Keratinocyte (primary cell): Measurements from ENCODE around the gene MGAT1. TPM values are rescaled to one million over a fixed set of nuclear protein-coding genes. Genes with fewer than 3 reads are reported as not detected.

Experiments used
- DNase-seq: peaks from one replicate; pipeline ENCODE4 v3.0.0-alpha.2; 2011; ENCODE audit warnings: low read depth, missing footprints, low spot score
- FAIRE-seq: peaks from 2 replicates; lab custom pipeline; 2011; peaks lifted over from hg19 to GRCh38; lab: Jason Lieb, UNC
- H2AFZ ChIP-seq: 2 replicates; pipeline ENCODE4 v1.6.0; 2012; ENCODE audit warnings: low read length, control low read depth, inconsistent platforms; ENCODE audit not compliant: control insufficient read depth
- H3K27ac ChIP-seq: 2 replicates; pipeline ENCODE4 v1.5.1; 2011; ENCODE audit warnings: low read length; ENCODE audit not compliant: control insufficient read depth, insufficient read depth
- H3K27me3 ChIP-seq: 3 replicates; pipeline ENCODE4 v1.6.0; 2011; ENCODE audit warnings: low read length; ENCODE audit not compliant: control insufficient read depth, insufficient read depth; ENCODE audit errors: extremely low read depth
- H3K36me3 ChIP-seq, 2 experiments: 2 replicates in 1 of 2; 3 replicates in 1 of 2; pipeline ENCODE4 v1.5.1; 2011; ENCODE audit warnings: low read length in 2 of 2, mild to moderate bottlenecking in 1 of 2; ENCODE audit not compliant: control insufficient read depth in 2 of 2, insufficient read depth in 2 of 2; ENCODE audit errors: extremely low read depth in 1 of 2
- H3K4me1 ChIP-seq: 3 replicates; pipeline ENCODE4 v1.5.1; 2011; ENCODE audit warnings: low read length; ENCODE audit not compliant: control insufficient read depth, insufficient read depth; ENCODE audit errors: extremely low read depth
- H3K4me2 ChIP-seq: 3 replicates; pipeline ENCODE4 v1.6.0; 2011; ENCODE audit warnings: low read depth, low read length; ENCODE audit not compliant: control insufficient read depth, insufficient read depth; ENCODE audit errors: extremely low read depth
- H3K4me3 ChIP-seq, 3 experiments: fragments of 200-600 bp in 1 of 3; sonication (generic) in 1 of 3; 2 replicates in 2 of 3; 3 replicates in 1 of 3; pipeline ENCODE4 v1.5.1; 2011 to 2016; ENCODE audit warnings: low read length in 3 of 3, mild to moderate bottlenecking in 3 of 3, control low read depth in 2 of 3, inconsistent platforms in 1 of 3, low read depth in 1 of 3, mixed read lengths in 1 of 3, mixed run types in 1 of 3, moderate library complexity in 1 of 3; ENCODE audit not compliant: control insufficient read depth in 2 of 3, insufficient read depth in 2 of 3; ENCODE audit errors: extremely low read depth in 1 of 3
- H3K79me2 ChIP-seq: 2 replicates; pipeline ENCODE4 v1.6.0; 2012; ENCODE audit warnings: low read length; ENCODE audit not compliant: control insufficient read depth, insufficient read depth
- H3K9ac ChIP-seq: 3 replicates; pipeline ENCODE4 v1.6.0; 2011; ENCODE audit warnings: low read length; ENCODE audit not compliant: control insufficient read depth, insufficient read depth; ENCODE audit errors: extremely low read depth
- H3K9me1 ChIP-seq: 3 replicates; pipeline ENCODE4 v1.6.0; 2011; ENCODE audit warnings: low read length; ENCODE audit not compliant: control insufficient read depth, insufficient read depth; ENCODE audit errors: extremely low read depth
- H3K9me3 ChIP-seq: 2 replicates; pipeline ENCODE4 v1.5.1; 2012; ENCODE audit warnings: low read depth, low read length; ENCODE audit not compliant: control insufficient read depth
- H4K20me1 ChIP-seq: 3 replicates; pipeline ENCODE4 v1.6.0; 2011; ENCODE audit warnings: low read length; ENCODE audit not compliant: control insufficient read depth, insufficient read depth; ENCODE audit errors: extremely low read depth
- CTCF ChIP-seq, 3 experiments: IDR thresholded peaks in 1 of 3; conservative IDR thresholded peaks in 1 of 3; optimal IDR thresholded peaks in 1 of 3; 2 replicates in 2 of 3; 3 replicates in 1 of 3; pipeline versions ENCODE3 to v1.5.1; 2011; ENCODE audit warnings: low read length in 3 of 3, mild to moderate bottlenecking in 3 of 3, moderate library complexity in 2 of 3, control low read depth in 1 of 3, inconsistent platforms in 1 of 3; ENCODE audit not compliant: insufficient read depth in 2 of 3; ENCODE audit errors: extremely low read depth in 1 of 3
- EZH2 ChIP-seq: IDR thresholded peaks from one replicate; pipeline ENCODE4 v1.6.1; 2012; ENCODE audit warnings: inconsistent platforms, mild to moderate bottlenecking, low read length, moderate library complexity
- dilution Hi-C: fragments of 300-500 bp; cut with MboI; formaldehyde crosslinking; loops from one replicate; pipeline ENCODE4 v1.7.0; 2020; ENCODE audit warnings: low sequenced_read_pairs; ENCODE audit not compliant: extremely low pct_ligation_motif_present
- polyA plus RNA-seq, 5 experiments: library from polyadenylated mRNA; depleted of rRNA in 3 of 5; stranded (reverse) in 3 of 5; stranded (forward) in 1 of 5; unstranded in 1 of 5; fragments of >200 nt; gene quantifications; 1 replicate in 1 of 5; 2 replicates in 3 of 5; 3 replicates in 1 of 5; pipeline versions ENCODE4 v1.2.1 to v1.2.3, GENCODE V29; 2011 to 2012; ENCODE audit warnings: missing spikeins in 2 of 5, low read depth in 1 of 5, low replicate concordance in 1 of 5

The MGAT1 gene
- polyA plus RNA-seq, 1 donor (not counting 4 experiments of a cell fraction or from before 2014, with no cell fraction given) = 80.3 TPM

GRCh38 chr5:180787711-180788431, 14.7 kb downstream of the MGAT1 start:
- Histone ChIP-seq H3K4me2 (no peak overlapping the region), H3K9me1 (no peaks in the 10 kb centered on the region), H3K4me3 (no peak overlapping the region), H3K79me2 (peaks cover 29% of the 10 kb centered on the region), H3K27ac (no peak overlapping the region), H3K36me3 (peaks cover 9 to 21% of the 10 kb centered on the region in 2 experiments), H4K20me1 (peaks cover 14% of the 10 kb centered on the region), H3K9me3 (no peaks in the 10 kb centered on the region), H3K27me3 (no peaks in the 10 kb centered on the region), H3K9ac (no peak overlapping the region), H3K4me1 (peaks cover 19% of the 10 kb centered on the region), H2AFZ (no peak overlapping the region)
- FAIRE-seq = no peak
- TF ChIP-seq EZH2 (no peak), CTCF (optimal IDR thresholded peaks at IDR 0.05 in 1 of 3, IDR thresholded peaks at IDR 0.05 in 1 of 3, conservative IDR thresholded peaks at IDR 0.05 in 1 of 3; ENCODE audit: extremely low read depth in 1 of 3, insufficient read depth in 2 of 3, low read length in 3 of 3) (no peak)
- DNase-seq = no peak
- dilution Hi-C loops = no loop called here

- FAIRE-seq (no peak), DNase-seq (no peak)
- Histone ChIP-seq H3K27ac (no peak overlapping the region), H3K36me3 (peaks cover 9 to 17% of the 10 kb centered on the region in 2 experiments), H3K9ac (no peak overlapping the region), H3K9me1 (no peaks in the 10 kb centered on the region), H3K4me3 (no peak overlapping the region), H4K20me1 (peaks cover 11% of the 10 kb centered on the region), H3K9me3 (no peaks in the 10 kb centered on the region), H3K4me1 (peaks cover 19% of the 10 kb centered on the region), H3K79me2 (peaks cover 18% of the 10 kb centered on the region), H3K4me2 (no peak overlapping the region), H2AFZ (no peak overlapping the region), H3K27me3 (no peaks in the 10 kb centered on the region)
- TF ChIP-seq CTCF (optimal IDR thresholded peaks at IDR 0.05 in 1 of 3, IDR thresholded peaks at IDR 0.05 in 1 of 3, conservative IDR thresholded peaks at IDR 0.05 in 1 of 3; ENCODE audit: extremely low read depth in 1 of 3, insufficient read depth in 2 of 3, low read length in 3 of 3) (no peak), EZH2 (no peak)
- dilution Hi-C loops = no loop called here
Measured at GRCh38 chr5:180786531-180787398, 15.8 kb downstream of the MGAT1 start.
